ENCODE results near the gene DGKI.

- no peak for TF ChIP-seq ZNF174 (tag by site-specific recombination; IDR thresholded peaks at IDR 0.05)
- TF ChIP-seq ZNF423 (tag by site-specific recombination; IDR thresholded peaks at IDR 0.05): no peak
- TF ChIP-seq CTCF (tag by site-specific recombination; IDR thresholded peaks at IDR 0.05): no peak
- TF ChIP-seq ZBTB1 (tag by site-specific recombination; IDR thresholded peaks at IDR 0.05): no peak
- TF ChIP-seq ZNF571 (tag by site-specific recombination; IDR thresholded peaks at IDR 0.05): no peak
- TF ChIP-seq ZNF677 (tag by site-specific recombination; IDR thresholded peaks at IDR 0.05): no peak
- no peak for TF ChIP-seq PATZ1 (tag by site-specific recombination; IDR thresholded peaks at IDR 0.05)
Observed at GRCh38 chr7:137771679-137772078, 75.1 kb downstream of the DGKI start.
